ENCODE results near the gene CAMTA1. TPM values are rescaled to one million over a fixed set of nuclear protein-coding genes. Genes with fewer than 3 reads are reported as not detected.

Gene CAMTA1
- total RNA-seq, 1 experiment from 2014 or later, result 69.5 TPM

- Histone ChIP-seq H3K36me3 (ENCODE audit: control insufficient read depth in 1 of 2, insufficient read depth in 2 of 2, low read length in 2 of 2) (no peaks in the 10 kb centered on the region), H3K27ac (ENCODE audit: low read depth, low read length) (no peak overlapping the region), H3K9me3 (ENCODE audit: control insufficient read depth in 1 of 2, insufficient read depth in 1 of 2, low read depth in 1 of 2, low read length in 2 of 2) (no peaks in the 10 kb centered on the region), H3K9me2 (ENCODE audit: insufficient read depth) (no peaks in the 10 kb centered on the region), H3K9ac (ENCODE audit: low read length) (no peak overlapping the region), H3K27me3 (ENCODE audit: insufficient read depth, low read length) (no peaks in the 10 kb centered on the region; the same call in 1 of the 2 replicates), H3K79me2 (ENCODE audit: insufficient read depth, low read length) (no peaks in the 10 kb centered on the region), H3K4me2 (ENCODE audit: low read length) (no peak overlapping the region), H2AFZ (ENCODE audit: low read depth, low read length, poor library complexity, severe bottlenecking) (no peak overlapping the region), H3K4me1 (ENCODE audit: control insufficient read depth in 1 of 2, insufficient read depth in 2 of 2, low read length in 2 of 2) (no peaks in the 10 kb centered on the region), H4K20me1 (ENCODE audit: insufficient read depth) (no peaks in the 10 kb centered on the region), H3K4me3 (replicated peaks in 1 of 2; ENCODE audit: low read depth in 1 of 2, low read length in 2 of 2) (no peak overlapping the region)
- TF ChIP-seq ATF3 (IDR thresholded peaks at IDR 0.05), result no peak
- TF ChIP-seq EZH2phosphoT487 (IDR thresholded peaks at IDR 0.05; ENCODE audit: borderline replicate concordance), result no peak
- TF ChIP-seq SIN3A (IDR thresholded peaks at IDR 0.05; ENCODE audit: low read depth), result no peak
- no peak for TF ChIP-seq ZBTB33 (IDR thresholded peaks at IDR 0.05; ENCODE audit: extremely low read depth, insufficient replicate concordance, low read length)
- no peak for TF ChIP-seq ZFX (IDR thresholded peaks at IDR 0.05)
- no peak for TF ChIP-seq JUND (IDR thresholded peaks at IDR 0.05)
- no peak for TF ChIP-seq SRF (IDR thresholded peaks at IDR 0.05; ENCODE audit: low read depth)
- no peak for TF ChIP-seq REST (IDR thresholded peaks at IDR 0.05; ENCODE audit: low read depth)
- TF ChIP-seq YY1 (IDR thresholded peaks at IDR 0.05; ENCODE audit: extremely low read depth, insufficient replicate concordance, low read depth, low read length), result no peak
- no peak for TF ChIP-seq POLR2A (IDR thresholded peaks at IDR 0.05; ENCODE audit: borderline replicate concordance, extremely low read depth, insufficient read depth, insufficient read length)
- BruUV-seq (replicated peaks), result no TSS peak
- CTCF ChIA-PET, result no interaction called here
- RAD21 ChIA-PET (ENCODE audit: low non-redundant PET in 1 of 2, low total read pairs in 2 of 2, uncharacterized antibody in 2 of 2, unreplicated experiment in 2 of 2), result no interaction called here
- ATAC-seq, result no peak
- POLR2A ChIA-PET, result no interaction called here
- DNase-seq (ENCODE audit: low read depth, low spot score), result no peak
- intact Hi-C loops (cut with micrococcal nuclease), result no loop called here
Observed at GRCh38 chr1:7009741-7010525, 224.7 kb downstream of the CAMTA1 start.

Data from HCT116 (cell line).